Panc1 (cell line): ENCODE measurements around the gene SLC35A2. TPM values are rescaled to one million over a fixed set of nuclear protein-coding genes. Genes with fewer than 3 reads are reported as not detected.

Source experiments
- ATAC-seq: fragments of 200-7000 bp; cut with Tn5 transposase; 2 replicates; pipeline ENCODE4 v1.9.1; 2020; ENCODE audit warnings: mild to moderate bottlenecking, moderate library complexity
- BruUV-seq: library from RNA; stranded (reverse); fragments of 400-500 nt; replicated peaks from 2 replicates; lab custom pipeline; 2021; lab: Mats Ljungman, UMichigan
- CTCF ChIA-PET: fragments of 300-600 bp; sonication (Branson Sonifier 250); formaldehyde crosslinking; loops from one replicate; lab custom pipeline; 2022; ENCODE audit warnings: antibody characterized with exemption; lab: Charles Lee
- POLR2A ChIA-PET: fragments of 300-600 bp; sonication (Branson Sonifier 250); formaldehyde crosslinking; loops from one replicate; lab custom pipeline; 2022; ENCODE audit warnings: antibody characterized with exemption; lab: Charles Lee
- DNase-seq: peaks from one replicate; pipeline ENCODE4 v3.0.0-alpha.2; 2010; ENCODE audit warnings: low read depth, low spot score
- H3K27ac ChIP-seq: 2 replicates; pipeline ENCODE4 v1.5.1; 2011; ENCODE audit warnings: mild to moderate bottlenecking, low read length, inconsistent platforms
- H3K27me3 ChIP-seq: fragments of 200-500 bp; sonication (Bioruptor generic); 2 replicates; pipeline ENCODE4 v1.6.0; 2014; ENCODE audit warnings: low read length, inconsistent platforms; ENCODE audit not compliant: control insufficient read depth, insufficient read depth
- H3K36me3 ChIP-seq: fragments of 200-500 bp; sonication (Bioruptor generic); 2 replicates; pipeline ENCODE4 v1.5.1; 2014; ENCODE audit warnings: inconsistent platforms, mild to moderate bottlenecking, low read length, moderate library complexity; ENCODE audit not compliant: control insufficient read depth, insufficient read depth
- H3K4me1 ChIP-seq: 2 replicates; pipeline ENCODE4 v1.5.1; 2011; ENCODE audit warnings: inconsistent platforms, mild to moderate bottlenecking, low read length, moderate library complexity; ENCODE audit not compliant: control insufficient read depth, insufficient read depth
- H3K4me3 ChIP-seq, 2 experiments: 2 replicates each; pipeline ENCODE4 v1.5.1; 2011 to 2012; ENCODE audit warnings: low read depth in 2 of 2, low read length in 2 of 2, mild to moderate bottlenecking in 2 of 2, inconsistent platforms in 1 of 2, moderate library complexity in 1 of 2
- H3K9me3 ChIP-seq: fragments of 200-500 bp; sonication (Bioruptor generic); 2 replicates; pipeline ENCODE4 v1.5.1; 2014; ENCODE audit warnings: low read depth, mild to moderate bottlenecking, inconsistent platforms, low read length, moderate library complexity; ENCODE audit not compliant: control insufficient read depth, insufficient read depth
- CTCF ChIP-seq: fragments of 450-650 bp; IDR thresholded peaks from 2 replicates; pipeline ENCODE4 v1.5.1; 2017; ENCODE audit warnings: mild to moderate bottlenecking
- POLR2AphosphoS5 ChIP-seq: IDR thresholded peaks from 2 replicates; pipeline ENCODE4 v1.6.1; 2012; ENCODE audit warnings: mild to moderate bottlenecking, low read depth, low read length, moderate library complexity
- REST ChIP-seq, 2 experiments: IDR thresholded peaks; 2 replicates each; pipeline ENCODE4 v1.6.1; 2011 to 2012; ENCODE audit warnings: low read depth in 2 of 2, control low read depth in 1 of 2, low read length in 1 of 2, mild to moderate bottlenecking in 1 of 2, moderate library complexity in 1 of 2; ENCODE audit not compliant: insufficient read depth in 1 of 2
- SIN3A ChIP-seq: IDR thresholded peaks from 2 replicates; pipeline ENCODE4 v1.6.1; 2012; ENCODE audit warnings: low read depth, mild to moderate bottlenecking, low read length, moderate library complexity, borderline replicate concordance; ENCODE audit not compliant: insufficient read depth
- TCF7L2 ChIP-seq: IDR thresholded peaks from 2 replicates; pipeline ENCODE4 v1.6.1; 2011; ENCODE audit warnings: mild to moderate bottlenecking, low read depth, low read length, inconsistent platforms
- in situ Hi-C: cut with HindIII; loops from 2 replicates; pipeline ENCODE4 v1.10.0; 2016; ENCODE audit warnings: low sequenced_read_pairs, low pct_unique_long_range_greater_than_20kb
- intact Hi-C: fragments of 100-400 bp; cut with micrococcal nuclease; formaldehyde crosslinking; loops from one replicate; pipeline ENCODE4 v1.10.0; 2022; ENCODE audit not compliant: unreplicated experiment
- total RNA-seq: library from RNA; stranded (reverse); gene quantifications from one replicate; pipeline ENCODE4 v1.2.1, GENCODE V29; 2021; ENCODE audit not compliant: unreplicated experiment

The SLC35A2 gene
- total RNA-seq, 1 experiment from 2014 or later = 72.4 TPM

GRCh38 chrX:48891402-48892288, 19.8 kb downstream of the SLC35A2 start:
- no TSS peak for BruUV-seq
- Histone ChIP-seq H3K4me3 (peak overlapping the region; percentile 49 to 59), H3K27me3 (no peaks in the 10 kb centered on the region), H3K4me1 (no peaks in the 10 kb centered on the region; the same call in 1 of the 2 replicates), H3K27ac (0 out of 2 replicates have a peak overlapping the region, but pooled peaks have one; percentile 57), H3K36me3 (no peaks in the 10 kb centered on the region), H3K9me3 (no peaks in the 10 kb centered on the region)
- in situ Hi-C loops = no loop called here
- intact Hi-C loops = no loop called here
- no peak for DNase-seq
- CTCF ChIA-PET = interaction anchor here (0.6 kb wide), 1 partner anchor 296 kb away, joined by 6 read pairs; no protein-coding TSS in a partner anchor
- TF ChIP-seq SIN3A = 0 out of 2 replicates have a peak, but pooled peaks have one; percentile 26
- TF ChIP-seq REST (IDR thresholded peaks at IDR 0.05; ENCODE audit: insufficient read depth in 1 of 2, low read depth in 2 of 2, low read length in 1 of 2) = no peak
- TF ChIP-seq POLR2AphosphoS5 = peak; percentile 30; the same call in 1 of the 2 replicates
- POLR2A ChIA-PET = interaction anchor here (0.6 to 1.0 kb wide), 2 partner anchors 19 to 228 kb away, joined by 3 to 4 read pairs; partner anchors contain the start of gene SLC35A2
- peak; percentile 95 for ATAC-seq

GRCh38 chrX:48890934-48891401, 20.5 kb downstream of the SLC35A2 start:
- no TSS peak for BruUV-seq
- no peaks in the 10 kb centered on the region for H3K4me1 ChIP-seq
- no peaks in the 10 kb centered on the region for H3K9me3 ChIP-seq
- peak overlapping the region; percentile 65; the same call in 1 of the 2 replicates for H3K27ac ChIP-seq
- DNase-seq (no peak), ATAC-seq (peak; percentile 70)
- in situ Hi-C loops (no loop called here), intact Hi-C loops (no loop called here)
- ChIA-PET POLR2A (interaction anchor here (1.0 kb wide), 1 partner anchor 20 kb away, joined by 3 read pairs; the partner anchor contains the start of gene SLC35A2), CTCF (interaction anchor here (0.6 kb wide), 1 partner anchor 295 kb away, joined by 6 read pairs; no protein-coding TSS in a partner anchor)
- H3K27me3 ChIP-seq = no peaks in the 10 kb centered on the region
- peak overlapping the region; percentile 49 to 59 for H3K4me3 ChIP-seq
- TF ChIP-seq SIN3A = no peak
- TF ChIP-seq POLR2AphosphoS5 = no peak
- TF ChIP-seq CTCF = no peak
- TF ChIP-seq TCF7L2 = no peak
- TF ChIP-seq REST (IDR thresholded peaks at IDR 0.05; ENCODE audit: insufficient read depth in 1 of 2, low read depth in 2 of 2, low read length in 1 of 2) = no peak
- no peaks in the 10 kb centered on the region for H3K36me3 ChIP-seq
